DOHH2 (cell line): ENCODE data around the gene ZNF197.

Experiments
- H3F3A ChIP-seq: fragments of 200-600 bp; sonication (generic), shearing (Covaris generic); 2 replicates; pipeline ENCODE4 v1.6.0; 2016; ENCODE audit warnings: antibody characterized with exemption, mild to moderate bottlenecking; ENCODE audit not compliant: control insufficient read depth, insufficient read depth
- H3K27ac ChIP-seq: fragments of 200-600 bp; sonication (generic); 2 replicates; pipeline ENCODE4 v1.5.1; 2014; ENCODE audit warnings: low read depth, mild to moderate bottlenecking, low read length, moderate library complexity
- H3K27me3 ChIP-seq: fragments of 200-600 bp; sonication (generic); 2 replicates; pipeline ENCODE4 v1.6.1; 2014; ENCODE audit warnings: mild to moderate bottlenecking, low read length, mixed read lengths; ENCODE audit not compliant: control insufficient read depth
- H3K36me3 ChIP-seq: fragments of 200-600 bp; sonication (generic); 2 replicates; pipeline ENCODE4 v1.6.1; 2014; ENCODE audit warnings: mild to moderate bottlenecking, low read length, moderate library complexity, mixed read lengths; ENCODE audit not compliant: control insufficient read depth
- H3K4me1 ChIP-seq: fragments of 200-600 bp; sonication (generic); 2 replicates; pipeline ENCODE4 v1.6.1; 2014; ENCODE audit warnings: mild to moderate bottlenecking, low read length, mixed read lengths; ENCODE audit not compliant: control insufficient read depth
- H3K4me2 ChIP-seq: fragments of 200-600 bp; sonication (generic); 2 replicates; pipeline ENCODE4 v1.6.0; 2014; ENCODE audit warnings: mild to moderate bottlenecking, low read length, moderate library complexity
- H3K4me3 ChIP-seq: fragments of 200-600 bp; sonication (generic); 2 replicates; pipeline ENCODE4 v1.5.1; 2014; ENCODE audit warnings: mild to moderate bottlenecking, low read length, mixed read lengths
- H3K79me2 ChIP-seq: fragments of 200-600 bp; sonication (generic); 2 replicates; pipeline ENCODE4 v1.6.1; 2014; ENCODE audit warnings: mild to moderate bottlenecking, low read length, mixed read lengths; ENCODE audit not compliant: control insufficient read depth
- H3K9me2 ChIP-seq: fragments of 200-600 bp; sonication (generic); replicated peaks from 2 replicates; pipeline ENCODE4 v1.6.1; 2014; ENCODE audit warnings: mild to moderate bottlenecking, low read length, mixed read lengths; ENCODE audit not compliant: control insufficient read depth
- H3K9me3 ChIP-seq: fragments of 200-600 bp; sonication (generic); 2 replicates; pipeline ENCODE4 v1.6.1; 2014; ENCODE audit warnings: antibody characterized with exemption, low read length, mixed read lengths; ENCODE audit not compliant: control insufficient read depth, insufficient read depth
- H4K20me1 ChIP-seq: fragments of 200-600 bp; sonication (generic); 2 replicates; pipeline ENCODE4 v1.6.0; 2014; ENCODE audit warnings: low read depth, mild to moderate bottlenecking, antibody characterized with exemption, low read length, moderate library complexity; ENCODE audit not compliant: control insufficient read depth, insufficient read depth
- CTCF ChIP-seq: fragments of 200-600 bp; sonication (generic); IDR thresholded peaks from one replicate; pipeline ENCODE4 v1.5.1; 2014; ENCODE audit warnings: antibody characterized with exemption, mild to moderate bottlenecking, low read depth, low read length; ENCODE audit not compliant: poor library complexity, severe bottlenecking
- EZH2phosphoT487 ChIP-seq: fragments of 200-600 bp; sonication (generic); IDR thresholded peaks from 2 replicates; pipeline ENCODE4 v1.6.1; 2017; ENCODE audit warnings: borderline replicate concordance, mild to moderate bottlenecking, antibody characterized with exemption, low read length, moderate library complexity, mixed read lengths

ZNF197 gene

GRCh38 chr3:44649709-44650108 is 24.9 kb downstream of the ZNF197 start:
- Histone ChIP-seq H4K20me1 (no peaks in the 10 kb centered on the region), H3K4me1 (peaks cover 19% of the 10 kb centered on the region), H3K9me2 (no peaks in the 10 kb centered on the region), H3K79me2 (peaks cover 17% of the 10 kb centered on the region), H3F3A (no peaks in the 10 kb centered on the region), H3K36me3 (peaks cover 30% of the 10 kb centered on the region), H3K4me2 (no peak overlapping the region), H3K27ac (no peak overlapping the region), H3K27me3 (no peaks in the 10 kb centered on the region), H3K4me3 (0 out of 2 replicates have a peak overlapping the region, but pooled peaks have one; percentile 86), H3K9me3 (no peaks in the 10 kb centered on the region)
- TF ChIP-seq EZH2phosphoT487 (no peak), CTCF (no peak)

- Histone ChIP-seq H3K27ac (no peak overlapping the region), H3K9me2 (no peaks in the 10 kb centered on the region), H3K79me2 (peaks cover 4% of the 10 kb centered on the region), H3F3A (no peaks in the 10 kb centered on the region), H3K4me2 (no peak overlapping the region), H3K4me1 (peaks cover 3% of the 10 kb centered on the region; the same call in 1 of the 2 replicates), H3K4me3 (no peak overlapping the region), H3K36me3 (peaks cover 53% of the 10 kb centered on the region), H3K27me3 (no peaks in the 10 kb centered on the region), H3K9me3 (no peaks in the 10 kb centered on the region), H4K20me1 (no peaks in the 10 kb centered on the region)
- no peak for TF ChIP-seq EZH2phosphoT487
- no peak for TF ChIP-seq CTCF
Observed at GRCh38 chr3:44654039-44654438, 29.2 kb downstream of the ZNF197 start.

GRCh38 chr3:44659015-44659414 is 34.2 kb downstream of the ZNF197 start:
- no peaks in the 10 kb centered on the region for H3K9me3 ChIP-seq
- H3K4me1 ChIP-seq = no peaks in the 10 kb centered on the region
- no peaks in the 10 kb centered on the region for H4K20me1 ChIP-seq
- H3K4me3 ChIP-seq = no peak overlapping the region
- H3K4me2 ChIP-seq = no peak overlapping the region
- H3F3A ChIP-seq = no peaks in the 10 kb centered on the region
- peaks cover 53% of the 10 kb centered on the region for H3K36me3 ChIP-seq
- TF ChIP-seq CTCF (no peak), EZH2phosphoT487 (no peak)
- H3K27me3 ChIP-seq = no peaks in the 10 kb centered on the region
- no peaks in the 10 kb centered on the region for H3K79me2 ChIP-seq
- no peaks in the 10 kb centered on the region for H3K9me2 ChIP-seq
- H3K27ac ChIP-seq = no peak overlapping the region

GRCh38 chr3:44659434-44659833 is 34.6 kb downstream of the ZNF197 start:
- Histone ChIP-seq H3K27ac (no peak overlapping the region), H3K9me2 (no peaks in the 10 kb centered on the region), H3F3A (no peaks in the 10 kb centered on the region), H3K4me2 (no peak overlapping the region), H3K9me3 (no peaks in the 10 kb centered on the region), H3K4me1 (no peaks in the 10 kb centered on the region), H3K27me3 (no peaks in the 10 kb centered on the region), H3K79me2 (no peaks in the 10 kb centered on the region), H4K20me1 (no peaks in the 10 kb centered on the region), H3K4me3 (no peak overlapping the region), H3K36me3 (peaks cover 50% of the 10 kb centered on the region)
- no peak for TF ChIP-seq CTCF
- no peak for TF ChIP-seq EZH2phosphoT487
